ENCODE data around the gene SUSD6.
"Not testable (repeated sequence)": the region's sequence is repeated elsewhere in the genome, so short reads cannot be mapped to it uniquely, and the experiment has no call there.

SUSD6 gene

DNA sequence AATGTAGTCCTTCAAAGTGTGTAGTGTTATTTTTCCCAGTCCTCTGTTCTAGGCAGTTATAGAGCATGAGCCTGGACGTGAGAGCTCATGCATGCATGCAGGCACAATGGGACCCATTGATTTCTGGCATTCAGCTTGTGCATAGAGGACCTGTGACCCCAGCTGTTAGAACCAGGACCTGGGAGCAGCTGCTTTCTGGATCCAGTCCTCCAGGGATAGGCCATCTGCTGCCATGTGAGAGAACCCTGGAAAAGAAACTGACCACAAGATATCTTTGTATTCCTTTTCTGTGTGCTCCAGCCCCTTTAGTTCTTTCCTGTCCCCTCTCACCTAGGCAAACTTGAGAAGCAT lies 76.9 kb downstream of the SUSD6 start:
- peaks cover 4% of the 10 kb centered on the region for H3K36me3 ChIP-seq (ENCODE audit: control insufficient read depth, insufficient read depth, low read length)
- no peak overlapping the region for H3K9ac ChIP-seq (ENCODE audit: low read length)
- H3K27ac ChIP-seq (ENCODE audit: low read depth, low read length): no peak overlapping the region
- no peaks in the 10 kb centered on the region for H3K27me3 ChIP-seq (ENCODE audit: control insufficient read depth, insufficient read depth, low read length)
- H3K4me1 ChIP-seq (ENCODE audit: control insufficient read depth, insufficient read depth, low read length): peaks cover 17% of the 10 kb centered on the region
- H3K4me3 ChIP-seq (ENCODE audit: low read length): no peak overlapping the region

GRCh38 chr14:69690042-69690441 lies 78.6 kb downstream of the SUSD6 start:
- Histone ChIP-seq H3K9ac (ENCODE audit: low read length) (no peak overlapping the region), H3K4me3 (ENCODE audit: low read length) (no peak overlapping the region), H3K27me3 (ENCODE audit: control insufficient read depth, insufficient read depth, low read length) (no peaks in the 10 kb centered on the region), H3K36me3 (ENCODE audit: control insufficient read depth, insufficient read depth, low read length) (peaks cover 4% of the 10 kb centered on the region), H3K4me1 (ENCODE audit: control insufficient read depth, insufficient read depth, low read length) (peaks cover 15% of the 10 kb centered on the region), H3K27ac (ENCODE audit: low read depth, low read length) (no peak overlapping the region)

DNA sequence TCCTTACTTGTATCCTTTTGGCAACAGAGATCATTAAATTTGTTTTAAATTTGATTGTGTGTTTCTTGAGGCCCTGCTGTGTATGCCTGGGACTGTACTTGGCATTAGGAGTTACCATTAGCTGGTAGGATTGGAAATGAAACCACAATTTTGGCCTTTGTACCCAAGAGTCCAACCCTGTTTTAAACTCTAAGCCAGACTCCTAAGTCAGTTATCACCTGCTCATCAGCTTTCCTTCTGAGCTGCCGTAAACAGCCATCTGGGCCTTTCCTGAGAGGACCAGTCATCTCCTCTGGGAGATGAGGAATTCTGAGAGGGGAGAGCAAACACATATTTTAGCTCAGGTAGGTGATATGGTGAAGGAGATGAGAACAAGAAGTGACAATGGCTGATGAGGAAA lies 81.2 kb downstream of the SUSD6 start:
- no peak overlapping the region for H3K9ac ChIP-seq (ENCODE audit: low read length)

GRCh38 chr14:69693145-69693544 lies 81.7 kb downstream of the SUSD6 start:
- H3K36me3 ChIP-seq (ENCODE audit: control insufficient read depth, insufficient read depth, low read length): peaks cover 4% of the 10 kb centered on the region
- peaks cover 9% of the 10 kb centered on the region for H3K4me1 ChIP-seq (ENCODE audit: control insufficient read depth, insufficient read depth, low read length)
- no peak overlapping the region for H3K9ac ChIP-seq (ENCODE audit: low read length)
- H3K27me3 ChIP-seq (ENCODE audit: control insufficient read depth, insufficient read depth, low read length): no peaks in the 10 kb centered on the region
- H3K4me3 ChIP-seq (ENCODE audit: low read length): no peak overlapping the region
- H3K27ac ChIP-seq (ENCODE audit: low read depth, low read length): no peak overlapping the region

More for the DNA sequence above, 81.2 kb downstream of the SUSD6 start:
- Histone ChIP-seq H3K4me1 (ENCODE audit: control insufficient read depth, insufficient read depth, low read length) (peaks cover 9% of the 10 kb centered on the region), H3K4me3 (ENCODE audit: low read length) (no peak overlapping the region), H3K36me3 (ENCODE audit: control insufficient read depth, insufficient read depth, low read length) (peaks cover 4% of the 10 kb centered on the region), H3K27ac (ENCODE audit: low read depth, low read length) (no peak overlapping the region), H3K27me3 (ENCODE audit: control insufficient read depth, insufficient read depth, low read length) (no peaks in the 10 kb centered on the region)

DNA sequence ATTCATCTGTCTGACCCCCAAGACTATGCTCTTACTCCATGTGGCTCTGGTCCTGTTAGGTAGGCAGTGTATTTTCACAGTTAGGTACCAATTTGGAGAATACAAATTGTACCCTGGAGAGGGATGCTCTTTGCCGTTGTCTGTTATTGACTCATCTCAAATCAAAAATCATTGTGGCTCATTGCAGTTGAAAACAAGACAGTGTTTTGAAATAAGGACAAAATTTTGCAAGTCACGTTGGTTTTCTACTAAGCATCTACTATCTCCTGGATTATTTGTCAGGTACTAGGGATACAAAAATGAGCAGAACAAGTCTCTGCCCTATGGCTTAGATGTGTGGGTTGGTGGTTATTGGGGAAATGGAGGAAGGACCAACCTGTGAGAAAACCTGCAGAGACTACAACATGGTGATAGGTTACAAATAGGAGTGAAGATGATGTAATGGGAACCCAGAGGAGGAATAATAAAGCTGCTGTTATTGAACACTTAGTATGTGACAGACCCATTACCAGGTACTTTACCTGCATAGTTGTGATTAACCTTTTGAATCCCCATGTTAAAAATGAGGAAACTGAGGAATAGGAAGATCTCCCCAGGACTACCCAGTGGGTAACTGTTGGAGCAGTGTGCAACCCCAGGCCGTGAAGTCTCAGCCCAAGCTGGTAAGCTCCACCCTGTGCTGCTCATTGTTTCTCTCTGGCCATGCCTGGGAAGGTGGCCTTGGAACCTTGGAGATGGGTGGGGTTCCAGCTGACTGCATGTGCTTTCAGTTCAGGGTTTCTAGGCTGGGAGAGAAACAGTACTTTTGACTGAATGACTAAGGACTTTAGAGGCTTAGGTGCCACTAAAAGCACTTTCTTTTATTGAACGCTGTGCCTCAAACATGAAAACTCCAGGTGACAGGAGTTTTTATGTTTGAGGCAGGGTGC lies 82.7 kb downstream of the SUSD6 start:
- Histone ChIP-seq H3K4me3 (ENCODE audit: low read length) (no peak overlapping the region), H3K27ac (ENCODE audit: low read depth, low read length) (no peak overlapping the region), H3K9ac (ENCODE audit: low read length) (no peak overlapping the region), H3K4me1 (ENCODE audit: control insufficient read depth, insufficient read depth, low read length) (peaks cover 9% of the 10 kb centered on the region), H3K27me3 (ENCODE audit: control insufficient read depth, insufficient read depth, low read length) (no peaks in the 10 kb centered on the region), H3K36me3 (ENCODE audit: control insufficient read depth, insufficient read depth, low read length) (peaks cover 4% of the 10 kb centered on the region)

DNA sequence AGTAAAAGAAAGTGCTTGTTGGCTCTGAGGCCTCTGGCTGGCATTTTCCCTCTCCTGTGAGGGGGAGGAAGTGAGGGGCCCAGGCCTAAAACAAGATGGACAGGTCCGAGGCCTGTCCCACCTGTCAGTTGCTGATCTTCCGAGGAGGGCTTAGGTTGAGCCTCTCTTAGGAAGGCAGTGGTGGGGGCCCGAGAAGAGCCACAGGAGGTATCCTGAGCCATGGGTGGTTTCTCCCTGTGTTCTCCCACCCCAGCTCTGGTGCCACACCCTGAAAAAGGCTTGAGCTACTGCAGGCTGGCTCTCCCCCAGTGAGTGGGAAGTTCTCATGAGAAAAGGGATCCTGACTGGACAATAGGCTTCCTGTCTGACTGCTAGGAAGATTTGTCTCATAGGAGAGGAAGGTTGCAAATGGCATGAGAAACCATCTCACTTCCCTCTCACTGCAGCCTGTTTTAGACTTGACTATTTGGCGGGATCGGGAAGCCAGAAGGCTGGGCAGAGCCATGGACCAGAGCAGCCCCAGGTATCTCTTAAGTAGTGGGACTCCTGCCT lies 83.4 kb downstream of the SUSD6 start:
- Histone ChIP-seq H3K9ac (ENCODE audit: low read length) (no peak overlapping the region), H3K27ac (ENCODE audit: low read depth, low read length) (no peak overlapping the region), H3K4me3 (ENCODE audit: low read length) (peak overlapping the region; percentile 16), H3K36me3 (ENCODE audit: control insufficient read depth, insufficient read depth, low read length) (peaks cover 4% of the 10 kb centered on the region), H3K27me3 (ENCODE audit: control insufficient read depth, insufficient read depth, low read length) (no peaks in the 10 kb centered on the region), H3K4me1 (ENCODE audit: control insufficient read depth, insufficient read depth, low read length) (peaks cover 9% of the 10 kb centered on the region)

DNA sequence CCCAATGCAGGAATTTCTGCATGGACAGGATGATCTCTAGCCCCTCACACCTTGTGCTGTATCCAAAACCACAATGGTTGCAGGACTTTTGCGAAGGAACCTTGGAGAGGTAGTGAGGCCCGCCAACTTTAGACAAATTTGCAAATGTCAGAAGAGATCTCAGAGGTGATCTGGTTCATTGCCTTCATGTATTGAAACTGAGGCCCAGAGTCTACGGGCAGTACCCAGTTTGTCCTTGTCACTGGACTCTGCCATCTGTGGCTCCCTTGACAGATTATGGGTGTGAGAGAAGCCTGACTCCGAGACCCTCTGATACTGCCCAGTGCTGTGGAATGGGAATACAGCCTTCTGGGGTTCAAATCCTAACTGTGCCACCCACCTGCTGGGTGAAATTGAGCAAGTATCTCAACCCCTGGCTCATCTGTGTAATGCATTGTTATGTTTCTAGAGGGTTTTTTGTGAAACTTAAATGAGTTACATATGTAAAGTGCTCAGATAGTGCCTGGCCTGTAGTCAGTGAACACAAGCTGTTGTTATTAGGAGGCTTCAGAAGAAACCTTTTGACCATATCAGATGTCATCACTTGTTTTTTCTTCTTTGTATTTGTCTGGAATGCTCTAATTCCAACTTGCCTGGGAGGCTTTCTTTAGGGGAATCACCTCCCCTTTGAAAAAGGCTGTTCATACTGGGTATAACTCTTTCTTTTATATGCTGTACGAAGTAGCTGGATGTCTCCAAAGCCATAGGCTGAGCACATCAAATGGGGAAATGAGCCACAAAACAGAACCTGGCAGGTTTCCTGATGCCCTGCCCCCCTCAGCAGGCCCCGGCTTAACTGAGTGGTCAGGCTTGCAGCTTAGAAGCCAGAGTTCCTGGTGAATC lies 84.2 kb downstream of the SUSD6 start:
- no peak overlapping the region for H3K27ac ChIP-seq (ENCODE audit: low read depth, low read length)
- peaks cover 9% of the 10 kb centered on the region for H3K4me1 ChIP-seq (ENCODE audit: control insufficient read depth, insufficient read depth, low read length)
- H3K9ac ChIP-seq (ENCODE audit: low read length): no peak overlapping the region

DNA sequence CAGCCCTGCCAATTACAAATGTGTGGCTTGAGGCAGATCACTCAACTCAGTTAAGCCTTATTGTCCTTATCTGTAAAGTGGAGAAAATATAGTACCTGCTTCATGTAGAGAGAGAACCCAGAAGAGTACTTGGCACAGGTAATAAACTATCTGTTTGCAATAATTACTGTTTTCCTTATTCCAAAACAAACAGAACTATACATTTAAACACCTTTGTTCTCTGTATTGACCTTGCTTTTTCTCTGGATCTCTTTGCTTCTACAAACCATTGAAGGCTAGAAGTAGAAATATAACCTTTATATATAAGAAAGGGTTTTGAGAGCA lies 84.8 kb downstream of the SUSD6 start:
- Histone ChIP-seq H3K4me1 (ENCODE audit: control insufficient read depth, insufficient read depth, low read length) (peaks cover 9% of the 10 kb centered on the region), H3K27me3 (ENCODE audit: control insufficient read depth, insufficient read depth, low read length) (no peaks in the 10 kb centered on the region), H3K4me3 (ENCODE audit: low read length) (no peak overlapping the region), H3K27ac (ENCODE audit: low read depth, low read length) (no peak overlapping the region), H3K9ac (ENCODE audit: low read length) (no peak overlapping the region), H3K36me3 (ENCODE audit: control insufficient read depth, insufficient read depth, low read length) (no peaks in the 10 kb centered on the region)

More for the DNA sequence above, 84.2 kb downstream of the SUSD6 start:
- Histone ChIP-seq H3K27me3 (ENCODE audit: control insufficient read depth, insufficient read depth, low read length) (no peaks in the 10 kb centered on the region), H3K4me3 (ENCODE audit: low read length) (peak overlapping the region; percentile 16), H3K36me3 (ENCODE audit: control insufficient read depth, insufficient read depth, low read length) (peaks cover 1% of the 10 kb centered on the region)

- H3K4me1 ChIP-seq (ENCODE audit: control insufficient read depth, insufficient read depth, low read length): peaks cover 9% of the 10 kb centered on the region
Measured at GRCh38 chr14:69696633-69697557, 85.5 kb downstream of the SUSD6 start.

GRCh38 chr14:69698572-69698971 lies 87.2 kb downstream of the SUSD6 start:
- Histone ChIP-seq H3K4me1 (ENCODE audit: control insufficient read depth, insufficient read depth, low read length) (peaks cover 7% of the 10 kb centered on the region), H3K27me3 (ENCODE audit: control insufficient read depth, insufficient read depth, low read length) (no peaks in the 10 kb centered on the region), H3K36me3 (ENCODE audit: control insufficient read depth, insufficient read depth, low read length) (peaks cover under 1% of the 10 kb centered on the region), H3K9ac (ENCODE audit: low read length) (no peak overlapping the region), H3K4me3 (ENCODE audit: low read length) (no peak overlapping the region), H3K27ac (ENCODE audit: low read depth, low read length) (no peak overlapping the region)

More at GRCh38 chr14:69696633-69697557, 85.5 kb downstream of the SUSD6 start:
- H3K36me3 ChIP-seq (ENCODE audit: control insufficient read depth, insufficient read depth, low read length): no peaks in the 10 kb centered on the region
- H3K27ac ChIP-seq (ENCODE audit: low read depth, low read length): no peak overlapping the region
- H3K27me3 ChIP-seq (ENCODE audit: control insufficient read depth, insufficient read depth, low read length): no peaks in the 10 kb centered on the region
- peak overlapping the region; percentile 9 for H3K4me3 ChIP-seq (ENCODE audit: low read length)
- no peak overlapping the region for H3K9ac ChIP-seq (ENCODE audit: low read length)

GRCh38 chr14:69699243-69699642 lies 87.8 kb downstream of the SUSD6 start:
- not testable (repeated sequence) for H3K27me3 ChIP-seq (ENCODE audit: control insufficient read depth, insufficient read depth, low read length); H3K36me3 ChIP-seq (ENCODE audit: control insufficient read depth, insufficient read depth, low read length); H3K9ac ChIP-seq (ENCODE audit: low read length); H3K27ac ChIP-seq (ENCODE audit: low read depth, low read length); H3K4me1 ChIP-seq (ENCODE audit: control insufficient read depth, insufficient read depth, low read length); H3K4me3 ChIP-seq (ENCODE audit: low read length)
